Measurements from ENCODE around the gene GSDMA. TPM values are rescaled to one million over a fixed set of nuclear protein-coding genes. Genes with fewer than 3 reads are reported as not detected.
"Not testable (repeated sequence)": the region's sequence is repeated elsewhere in the genome, so short reads cannot be mapped to it uniquely, and the experiment has no call there.

GSDMA gene
- total RNA-seq, 1 experiment from 2014 or later, result not detected

DNA sequence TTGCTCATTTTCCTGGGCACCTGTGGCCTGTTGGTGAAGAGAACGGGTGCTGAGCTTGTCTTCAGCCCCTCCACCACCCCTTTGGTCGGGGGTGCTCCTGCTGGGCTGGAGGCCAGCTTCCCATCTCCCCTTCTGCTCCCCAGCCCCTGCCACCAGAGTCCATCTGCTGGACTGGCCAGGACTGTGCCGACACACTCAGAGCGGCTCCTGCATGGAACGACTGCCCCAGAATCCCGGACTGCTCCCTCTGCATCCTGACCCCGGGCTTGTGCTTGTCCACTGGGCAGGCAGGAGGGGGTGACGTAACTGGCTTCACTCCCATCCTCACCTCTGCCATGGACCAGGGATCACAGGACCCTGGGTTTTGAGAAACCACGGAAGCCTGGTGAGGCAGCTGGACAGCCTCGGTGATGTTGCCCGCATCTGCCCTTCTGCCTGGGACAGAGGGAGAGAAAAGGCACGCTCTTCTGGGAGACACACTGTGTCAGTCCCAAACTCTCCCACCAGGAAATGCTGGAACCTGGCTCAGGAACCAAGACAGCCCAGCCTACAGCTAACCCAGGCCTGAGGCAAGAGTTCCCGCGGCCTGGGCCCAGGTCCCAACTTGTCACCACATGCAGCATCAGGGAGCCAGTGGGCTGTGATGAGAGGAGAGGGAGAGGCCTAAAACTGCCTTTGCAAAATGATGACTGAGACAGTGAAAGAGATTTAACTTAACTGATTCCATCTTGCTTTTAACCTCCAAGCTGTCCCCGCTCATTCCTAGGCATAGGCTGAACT is 16.1 kb upstream of the GSDMA start:
- DNase-seq, result no peak
- Histone ChIP-seq H4K20me1 (ENCODE audit: control insufficient read depth, insufficient read depth, insufficient read length) (no peaks in the 10 kb centered on the region), H3K79me1 (ENCODE audit: insufficient read depth, low read depth, low read length, poor library complexity, severe bottlenecking) (no peaks in the 10 kb centered on the region), H3K4me2 (ENCODE audit: insufficient read depth, insufficient read length, low read length) (no peak overlapping the region), H3K18ac (ENCODE audit: insufficient read length, low read depth, low read length) (no peak overlapping the region), H4K91ac (ENCODE audit: insufficient read length, low read depth, low read length) (no peak overlapping the region), H3K23me2 (ENCODE audit: insufficient read length, low read depth, low read length, poor library complexity, severe bottlenecking) (no peaks in the 10 kb centered on the region), H3K9me3 (ENCODE audit: control insufficient read depth, low read depth, low read length) (no peaks in the 10 kb centered on the region), H3K4me1 (ENCODE audit: insufficient read depth, low read length) (no peaks in the 10 kb centered on the region; the same call in 1 of the 2 replicates), H3K14ac (ENCODE audit: insufficient read depth, low read length) (no peak overlapping the region; the same call in 1 of the 2 replicates), H3K27ac (ENCODE audit: insufficient read length, low read depth, low read length) (no peak overlapping the region), H2AK5ac (ENCODE audit: insufficient read length, low read length) (no peak overlapping the region), H2BK12ac (ENCODE audit: insufficient read length, low read depth, low read length) (no peak overlapping the region), H3K9ac (ENCODE audit: extremely low read depth, insufficient read length, low read length) (no peak overlapping the region), H3K23ac (ENCODE audit: insufficient read length, low read depth, low read length) (no peak overlapping the region), H2BK20ac (ENCODE audit: low read depth, low read length, poor library complexity, severe bottlenecking) (no peak overlapping the region), H2BK15ac (ENCODE audit: low read depth, low read length) (no peak overlapping the region), H2BK5ac (ENCODE audit: insufficient read length, low read length) (no peak overlapping the region), H3K4ac (ENCODE audit: low read depth, low read length) (no peak overlapping the region), H3T11ph (ENCODE audit: low read length) (no peak overlapping the region), H3K79me2 (ENCODE audit: insufficient read depth, low read length) (no peaks in the 10 kb centered on the region), H2BK120ac (ENCODE audit: low read depth, low read length, poor library complexity, severe bottlenecking) (no peak overlapping the region), H4K5ac (ENCODE audit: insufficient read length, low read depth, low read length) (no peak overlapping the region), H2AFZ (ENCODE audit: low read length) (no peak overlapping the region), H4K8ac (replicated peaks; ENCODE audit: insufficient read length, low read depth, low read length) (no peak overlapping the region), H3K56ac (ENCODE audit: insufficient read length, low read depth, low read length) (no peak overlapping the region), H3K27me3 (ENCODE audit: insufficient read depth, low read length) (no peaks in the 10 kb centered on the region)
- no peak for TF ChIP-seq CTCF (conservative IDR thresholded peaks at IDR 0.05)
- H3K4me1 Mint-ChIP-seq, result peaks cover 8 to 23% of the 10 kb centered on the region in 2 experiments
- no CpG with 5 or more reads among the region's 15 CpGs for WGBS (ENCODE audit: extremely low coverage, insufficient read length, low lambda C conversion rate)
- H3K27me3 Mint-ChIP-seq (ENCODE audit: low read depth), result peaks cover 22% of the 10 kb centered on the region
- no peaks in the 10 kb centered on the region for H3K36me3 Mint-ChIP-seq (ENCODE audit: insufficient read depth in 1 of 3, low read depth in 3 of 3)
- H3K27ac Mint-ChIP-seq, result no peak overlapping the region
- no peaks in the 10 kb centered on the region; a peak in 1 of 5 replicates for H3K9me3 Mint-ChIP-seq
- H3K4me3 Mint-ChIP-seq, result no peak overlapping the region

- not testable (repeated sequence) for H3K79me1 ChIP-seq (ENCODE audit: insufficient read depth, low read depth, low read length, poor library complexity, severe bottlenecking); H3K4me1 ChIP-seq (ENCODE audit: insufficient read depth, low read length); H4K20me1 ChIP-seq (ENCODE audit: control insufficient read depth, insufficient read depth, insufficient read length); H3K56ac ChIP-seq (ENCODE audit: insufficient read length, low read depth, low read length); H3K79me2 ChIP-seq (ENCODE audit: insufficient read depth, low read length); H3K9me3 ChIP-seq (ENCODE audit: control insufficient read depth, low read depth, low read length); DNase-seq; H4K5ac ChIP-seq (ENCODE audit: insufficient read length, low read depth, low read length); H3K18ac ChIP-seq (ENCODE audit: insufficient read length, low read depth, low read length); H2BK120ac ChIP-seq (ENCODE audit: low read depth, low read length, poor library complexity, severe bottlenecking); H3T11ph ChIP-seq (ENCODE audit: low read length); H3K27ac Mint-ChIP-seq; H3K36me3 Mint-ChIP-seq (ENCODE audit: insufficient read depth in 1 of 3, low read depth in 3 of 3); H3K9ac ChIP-seq (ENCODE audit: extremely low read depth, insufficient read length, low read length); H2BK20ac ChIP-seq (ENCODE audit: low read depth, low read length, poor library complexity, severe bottlenecking); H2BK15ac ChIP-seq (ENCODE audit: low read depth, low read length); H2AFZ ChIP-seq (ENCODE audit: low read length); H2BK5ac ChIP-seq (ENCODE audit: insufficient read length, low read length); H4K91ac ChIP-seq (ENCODE audit: insufficient read length, low read depth, low read length); H3K4me2 ChIP-seq (ENCODE audit: insufficient read depth, insufficient read length, low read length); H3K4me3 Mint-ChIP-seq; H3K23me2 ChIP-seq (ENCODE audit: insufficient read length, low read depth, low read length, poor library complexity, severe bottlenecking); H3K9me3 Mint-ChIP-seq; H4K8ac ChIP-seq (replicated peaks; ENCODE audit: insufficient read length, low read depth, low read length); H3K14ac ChIP-seq (ENCODE audit: insufficient read depth, low read length); H2AK5ac ChIP-seq (ENCODE audit: insufficient read length, low read length); H3K27ac ChIP-seq (ENCODE audit: insufficient read length, low read depth, low read length); H3K27me3 ChIP-seq (ENCODE audit: insufficient read depth, low read length); H3K4ac ChIP-seq (ENCODE audit: low read depth, low read length); H3K23ac ChIP-seq (ENCODE audit: insufficient read length, low read depth, low read length); H2BK12ac ChIP-seq (ENCODE audit: insufficient read length, low read depth, low read length)
- Mint-ChIP-seq H3K27me3 (ENCODE audit: low read depth) (peaks cover 22% of the 10 kb centered on the region), H3K4me1 (peaks cover 17 to 25% of the 10 kb centered on the region in 2 experiments)
- WGBS (ENCODE audit: extremely low coverage, insufficient read length, low lambda C conversion rate), result no CpG with 5 or more reads among the region's 5 CpGs
Observed at GRCh38 chr17:39948489-39948828, 14.3 kb upstream of the GSDMA start.

Data from H9 (cell line).